HepG2 (cell line): ENCODE data around the gene FBXO44. TPM values are rescaled to one million over a fixed set of nuclear protein-coding genes. Genes with fewer than 3 reads are reported as not detected.

Experiments
- ASH2L ChIP-seq: fragments of 300-600, 200-600 bp; sonication (generic); IDR thresholded peaks from 2 replicates; pipeline ENCODE4 v1.7.0; 2017; ENCODE audit warnings: low read depth, mild to moderate bottlenecking, moderate library complexity, mixed read lengths, low read length; ENCODE audit not compliant: insufficient read length
- ATRX ChIP-seq: sonication (generic); formaldehyde crosslinking; IDR thresholded peaks from 2 replicates; pipeline ENCODE4 v1.4.0; 2020; ENCODE audit warnings: missing genetic modification reagents, borderline replicate concordance
- CBX5 ChIP-seq: sonication (generic); formaldehyde crosslinking; IDR thresholded peaks from 2 replicates; pipeline ENCODE4 v1.4.0; 2020; ENCODE audit warnings: missing genetic modification reagents, borderline replicate concordance
- DPF2 ChIP-seq: sonication (generic); formaldehyde crosslinking; IDR thresholded peaks from 2 replicates; pipeline ENCODE4 v1.4.0; 2020; ENCODE audit warnings: mild to moderate bottlenecking, low read depth, missing genetic modification reagents, borderline replicate concordance
- FLYWCH1 ChIP-seq: sonication (generic); formaldehyde crosslinking; IDR thresholded peaks from 2 replicates; pipeline ENCODE4 v1.8.1; 2023; ENCODE audit warnings: mild to moderate bottlenecking, missing genetic modification reagents
- HINFP ChIP-seq: sonication (generic); formaldehyde crosslinking; IDR thresholded peaks from 2 replicates; pipeline ENCODE4 v1.4.0; 2020; ENCODE audit warnings: low read depth, mild to moderate bottlenecking, missing genetic modification reagents
- HOXD1 ChIP-seq: sonication (generic); formaldehyde crosslinking; IDR thresholded peaks from 2 replicates; pipeline ENCODE4 v1.5.0; 2020; ENCODE audit warnings: missing genetic modification reagents
- KMT2B ChIP-seq: IDR thresholded peaks from 2 replicates; pipeline ENCODE4 v1.6.1; 2016; ENCODE audit warnings: missing genetic modification reagents, missing compliant biosample characterization
- NONO ChIP-seq, 2 experiments: fragments of 450-650 bp in 1 of 2; sonication (generic) in 1 of 2; formaldehyde crosslinking in 1 of 2; IDR thresholded peaks in 1 of 2; conservative IDR thresholded peaks in 1 of 2; 2 replicates each; pipeline versions ENCODE4 v1.6.1 to v1.8.0; 2017 to 2022; ENCODE audit warnings: mild to moderate bottlenecking in 1 of 2, missing genetic modification reagents in 1 of 2, moderate library complexity in 1 of 2
- PRMT3 ChIP-seq: sonication (generic); formaldehyde crosslinking; IDR thresholded peaks from 2 replicates; pipeline ENCODE4 v1.8.1; 2022; ENCODE audit warnings: low read depth, mild to moderate bottlenecking, moderate library complexity, missing genetic modification reagents, borderline replicate concordance
- TAF15 ChIP-seq: fragments of 200-400 bp; formaldehyde crosslinking; IDR thresholded peaks from one replicate; pipeline ENCODE4 v1.6.1; 2018; ENCODE audit warnings: mild to moderate bottlenecking, low read depth, low read length; ENCODE audit not compliant: poor library complexity, severe bottlenecking
- THAP11 ChIP-seq: IDR thresholded peaks from 2 replicates; pipeline ENCODE4 v1.6.1; 2016; ENCODE audit warnings: missing biosample characterization, missing genetic modification reagents
- ZBED4 ChIP-seq: sonication (generic); formaldehyde crosslinking; IDR thresholded peaks from 2 replicates; pipeline ENCODE4 v1.4.0; 2020; ENCODE audit warnings: missing genetic modification reagents, borderline replicate concordance
- ZBTB21 ChIP-seq: sonication (generic); formaldehyde crosslinking; IDR thresholded peaks from 2 replicates; pipeline ENCODE4 v1.4.0; 2020; ENCODE audit warnings: missing genetic modification reagents
- ZFP37 ChIP-seq: sonication (generic); formaldehyde crosslinking; IDR thresholded peaks from 2 replicates; pipeline ENCODE4 v1.4.0; 2020; ENCODE audit warnings: missing genetic modification reagents, borderline replicate concordance
- ZNF205 ChIP-seq: IDR thresholded peaks from 2 replicates; pipeline ENCODE4 v1.6.1; 2018; ENCODE audit warnings: missing biosample characterization, missing genetic modification reagents
- ZNF251 ChIP-seq: sonication (generic); formaldehyde crosslinking; IDR thresholded peaks from 2 replicates; pipeline ENCODE4 v1.9.0; 2021; ENCODE audit warnings: mild to moderate bottlenecking, missing genetic modification reagents
- ZNF333 ChIP-seq: sonication (generic); formaldehyde crosslinking; IDR thresholded peaks from 2 replicates; pipeline ENCODE4 v1.4.0; 2020; ENCODE audit warnings: mild to moderate bottlenecking, missing genetic modification reagents, borderline replicate concordance
- ZNF354B ChIP-seq: sonication (generic); formaldehyde crosslinking; IDR thresholded peaks from 2 replicates; pipeline ENCODE4 v1.8.0; 2022; ENCODE audit warnings: mild to moderate bottlenecking, missing genetic modification reagents
- ZNF569 ChIP-seq: sonication (generic); formaldehyde crosslinking; IDR thresholded peaks from 2 replicates; pipeline ENCODE4 v1.5.0; 2020; ENCODE audit warnings: mild to moderate bottlenecking, missing genetic modification reagents, moderate library complexity, borderline replicate concordance
- ZNF589 ChIP-seq: sonication (generic); formaldehyde crosslinking; conservative IDR thresholded peaks from 2 replicates; pipeline ENCODE4 v1.8.0; 2022; ENCODE audit warnings: mild to moderate bottlenecking, moderate library complexity, missing genetic modification reagents
- ZNF678 ChIP-seq: sonication (generic); formaldehyde crosslinking; IDR thresholded peaks from 2 replicates; pipeline ENCODE4 v1.4.0; 2020; ENCODE audit warnings: mild to moderate bottlenecking, missing genetic modification reagents
- ZNF772 ChIP-seq: sonication (generic); formaldehyde crosslinking; IDR thresholded peaks from 2 replicates; pipeline ENCODE4 v1.5.0; 2020; ENCODE audit warnings: mild to moderate bottlenecking, missing genetic modification reagents
- ZNF83 ChIP-seq: sonication (generic); formaldehyde crosslinking; IDR thresholded peaks from 2 replicates; pipeline ENCODE4 v1.4.0; 2020; ENCODE audit warnings: missing genetic modification reagents, mild to moderate bottlenecking, borderline replicate concordance
- ZNF879 ChIP-seq: sonication (generic); formaldehyde crosslinking; IDR thresholded peaks from 2 replicates; pipeline ENCODE4 v1.8.1; 2023; ENCODE audit warnings: missing genetic modification reagents
- polyA plus RNA-seq, 8 experiments: library from polyadenylated mRNA; depleted of rRNA in 3 of 8; stranded (reverse) in 7 of 8; unstranded in 1 of 8; fragments of >200 nt; fragmentation: Illumina TruSeq in 4 of 8; extraction: Trizol in 4 of 8; gene quantifications; 2 replicates each; pipeline versions ENCODE4 v1.2.1 to v1.2.3, GENCODE V29; 2011 to 2016; ENCODE audit warnings: low read depth in 4 of 8, missing spikeins in 1 of 8, mixed read lengths in 1 of 8; ENCODE audit not compliant: insufficient read depth in 1 of 8
- total RNA-seq, 5 experiments: library from RNA; depleted of rRNA; stranded (reverse); fragments of >200 nt; fragmentation: Illumina TruSeq; extraction: Trizol; gene quantifications; 2 replicates each; pipeline ENCODE4 v1.2.3, GENCODE V29; 2016; ENCODE audit warnings: low read depth in 1 of 5

The FBXO44 gene
- total and polyA plus RNA-seq, 2 of the 13 experiments (the other 11 are each of a cell fraction or from before 2014, with no cell fraction given), result 22.4 to 27.9 TPM

GRCh38 chr1:11680270-11681070 lies 25.8 kb downstream of the FBXO44 start (continued):
- no peak for TF ChIP-seq ZBED4 (CRISPR knock-in tag)
- 0 out of 2 replicates have a peak, but pooled peaks have one; percentile 62 for TF ChIP-seq FLYWCH1
- no peak for TF ChIP-seq KMT2B (CRISPR knock-in tag)
- TF ChIP-seq ZNF205 (CRISPR knock-in tag), result 0 out of 2 replicates have a peak, but pooled peaks have one; percentile 25
- TF ChIP-seq CBX5, result no peak
- TF ChIP-seq ATRX (CRISPR knock-in tag), result no peak
- TF ChIP-seq HINFP (CRISPR knock-in tag), result peak; percentile 99
- TF ChIP-seq ZNF251 (CRISPR knock-in tag), result no peak
- no peak for TF ChIP-seq NONO (IDR thresholded peaks at IDR 0.05)
- 0 out of 2 replicates have a peak, but pooled peaks have one; percentile 12 for TF ChIP-seq NONO (CRISPR knock-in tag; conservative IDR thresholded peaks at IDR 0.05)
- 0 out of 2 replicates have a peak, but pooled peaks have one; percentile 27 for TF ChIP-seq ZNF83 (CRISPR knock-in tag)
- peak; percentile 68; the same call in 1 of the 2 replicates for TF ChIP-seq ZNF333 (CRISPR knock-in tag)
- TF ChIP-seq ZNF879 (CRISPR knock-in tag), result no peak
- TF ChIP-seq ZNF569 (CRISPR knock-in tag), result no peak
- TF ChIP-seq ZFP37, result no peak
- TF ChIP-seq TAF15, result peak; percentile 3
- TF ChIP-seq PRMT3 (CRISPR knock-in tag), result no peak
- no peak for TF ChIP-seq ZNF589 (CRISPR knock-in tag)
- no peak for TF ChIP-seq THAP11 (CRISPR knock-in tag)
- no peak for TF ChIP-seq DPF2 (CRISPR knock-in tag)
- TF ChIP-seq ZNF772 (CRISPR knock-in tag), result peak; percentile 51; the same call in 1 of the 2 replicates
- TF ChIP-seq ZNF678, result peak; percentile 44; the same call in 1 of the 2 replicates
- no peak for TF ChIP-seq ZBTB21 (CRISPR knock-in tag)
- no peak for TF ChIP-seq ZNF354B (CRISPR knock-in tag)
- TF ChIP-seq ASH2L, result no peak
- peak; percentile 5; the same call in 1 of the 2 replicates for TF ChIP-seq HOXD1 (CRISPR knock-in tag)
